Measurements from ENCODE around the gene SOX15.

DNA sequence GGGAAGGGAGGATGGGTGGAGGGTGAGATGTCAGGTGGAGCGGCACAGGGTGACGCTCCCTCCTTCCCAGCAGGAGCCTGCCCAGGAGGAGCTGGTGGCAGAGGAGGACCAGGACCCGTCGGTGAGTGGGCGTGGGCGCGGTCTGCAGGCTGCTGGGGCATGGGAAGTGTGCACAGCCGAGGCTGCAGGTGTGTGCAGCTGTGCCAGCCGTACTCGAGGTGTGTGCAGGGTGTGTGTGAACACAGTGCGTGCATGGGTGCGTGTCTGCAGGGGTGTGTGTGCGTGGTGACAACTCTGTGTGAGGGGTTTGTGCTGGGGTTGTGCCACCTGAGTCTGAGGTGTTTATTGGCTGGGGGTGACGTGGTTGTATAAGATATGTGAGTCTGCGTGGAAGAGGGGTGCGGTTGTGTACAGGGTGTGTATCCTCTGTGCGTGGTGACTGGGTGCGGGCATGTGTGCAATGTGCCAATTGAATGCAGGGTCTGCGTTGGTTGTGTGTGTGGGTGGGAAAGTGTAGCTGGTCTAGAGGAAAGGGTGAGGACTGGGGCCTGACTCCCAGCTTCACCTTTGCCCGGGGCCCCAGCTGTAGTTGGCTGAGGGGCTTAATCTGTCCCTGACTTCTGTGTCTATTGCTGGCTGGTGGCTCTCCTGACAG is 40.4 kb downstream of the SOX15 start:
- TF ChIP-seq, protein P1, sequence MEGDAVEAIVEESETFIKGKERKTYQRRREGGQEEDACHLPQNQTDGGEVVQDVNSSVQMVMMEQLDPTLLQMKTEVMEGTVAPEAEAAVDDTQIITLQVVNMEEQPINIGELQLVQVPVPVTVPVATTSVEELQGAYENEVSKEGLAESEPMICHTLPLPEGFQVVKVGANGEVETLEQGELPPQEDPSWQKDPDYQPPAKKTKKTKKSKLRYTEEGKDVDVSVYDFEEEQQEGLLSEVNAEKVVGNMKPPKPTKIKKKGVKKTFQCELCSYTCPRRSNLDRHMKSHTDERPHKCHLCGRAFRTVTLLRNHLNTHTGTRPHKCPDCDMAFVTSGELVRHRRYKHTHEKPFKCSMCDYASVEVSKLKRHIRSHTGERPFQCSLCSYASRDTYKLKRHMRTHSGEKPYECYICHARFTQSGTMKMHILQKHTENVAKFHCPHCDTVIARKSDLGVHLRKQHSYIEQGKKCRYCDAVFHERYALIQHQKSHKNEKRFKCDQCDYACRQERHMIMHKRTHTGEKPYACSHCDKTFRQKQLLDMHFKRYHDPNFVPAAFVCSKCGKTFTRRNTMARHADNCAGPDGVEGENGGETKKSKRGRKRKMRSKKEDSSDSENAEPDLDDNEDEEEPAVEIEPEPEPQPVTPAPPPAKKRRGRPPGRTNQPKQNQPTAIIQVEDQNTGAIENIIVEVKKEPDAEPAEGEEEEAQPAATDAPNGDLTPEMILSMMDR (IDR thresholded peaks at IDR 0.05) = no peak
- TF ChIP-seq SIN3A (IDR thresholded peaks at IDR 0.05; ENCODE audit: borderline replicate concordance, insufficient read depth, low read depth, low read length) (no peak), POLR2AphosphoS5 (IDR thresholded peaks at IDR 0.05; ENCODE audit: low read depth, low read length) (no peak), REST (IDR thresholded peaks at IDR 0.05; ENCODE audit: insufficient read depth in 1 of 2, low read depth in 2 of 2, low read length in 1 of 2) (no peak)
